IPS DF 4.7 (cell line): ENCODE data around the gene LRRC46.

Experiments
- DNase-seq: peaks from one replicate; pipeline ENCODE4 v3.0.0-alpha.2; 2013; ENCODE audit warnings: low spot score; ENCODE audit errors: extremely low read depth

LRRC46 gene

GRCh38 chr17:47830396-47831002, 971 bp upstream of the LRRC46 start:
- DNase-seq = no peak

GRCh38 chr17:47831934-47832327, 461 bp downstream of the LRRC46 start:
- no peak for DNase-seq

- no peak for DNase-seq
These were observed 3.3 kb downstream of the LRRC46 start for GRCh38 chr17:47834756-47835155.

- no peak for DNase-seq
These were observed 5.1 kb downstream of the LRRC46 start for GRCh38 chr17:47836601-47837000.

- no peak for DNase-seq
These were observed 6.0 kb downstream of the LRRC46 start for GRCh38 chr17:47837401-47838039.

GRCh38 chr17:47838636-47839035, 7.2 kb downstream of the LRRC46 start:
- DNase-seq = no peak

GRCh38 chr17:47839071-47839470, 7.6 kb downstream of the LRRC46 start:
- no peak for DNase-seq

GRCh38 chr17:47840001-47840741, 8.7 kb downstream of the LRRC46 start:
- DNase-seq = no peak

- DNase-seq = peak; percentile 89
These were observed 9.4 kb downstream of the LRRC46 start, which contains the start of gene SCRN2 for GRCh38 chr17:47840742-47841487. Gene SCRN2, minus strand, starts transcription at chr17:47841273. Its CDS starts 430 bp downstream, at chr17:47840843.

GRCh38 chr17:47841488-47842291, 10.2 kb downstream of the LRRC46 start:
- no peak for DNase-seq

- no peak for DNase-seq
These were observed 11.9 kb downstream of the LRRC46 start for GRCh38 chr17:47843391-47843730.

GRCh38 chr17:47844227-47844626, 12.8 kb downstream of the LRRC46 start:
- DNase-seq = no peak

- DNase-seq = no peak
These were observed 13.6 kb downstream of the LRRC46 start for GRCh38 chr17:47844814-47845715.

GRCh38 chr17:47845716-47846075, 14.2 kb downstream of the LRRC46 start:
- no peak for DNase-seq

- DNase-seq = no peak
These were observed 15.4 kb downstream of the LRRC46 start for GRCh38 chr17:47846716-47847340.

- no peak for DNase-seq
These were observed 16.1 kb downstream of the LRRC46 start for GRCh38 chr17:47847341-47848197.

GRCh38 chr17:47848198-47848513, 16.7 kb downstream of the LRRC46 start:
- no peak for DNase-seq

- DNase-seq = no peak
These were observed 18.9 kb downstream of the LRRC46 start for GRCh38 chr17:47850373-47850691.
